ENCODE data around the gene ERFE. TPM values are rescaled to one million over a fixed set of nuclear protein-coding genes. Genes with fewer than 3 reads are reported as not detected.
A peak's percentile ranks its signal among the peaks of the same experiment; 100 is the strongest.

Gene ERFE
- total and polyA plus RNA-seq, 2 donors (not counting 1 experiment from before 2014, with no cell fraction given), result 0.17 TPM; not detected in 1

GRCh38 chr2:238160206-238161129, 1.7 kb downstream of the ERFE start:
- intact Hi-C loops (cut with micrococcal nuclease), result loop anchor here (1.0 kb wide), 1 partner anchor 103 kb away; no protein-coding TSS in a partner anchor
- Mint-ChIP-seq H3K9me3 (ENCODE audit: insufficient read depth) (no peaks in the 10 kb centered on the region), H3K4me1 (peaks cover 15% of the 10 kb centered on the region), H3K27ac (no peak overlapping the region), H3K27me3 (peaks cover 21% of the 10 kb centered on the region), H3K4me3 (peak overlapping the region; percentile 49)
- ATAC-seq (ENCODE audit: low read depth) (no peak), DNase-seq (peak; percentile 47)
- Histone ChIP-seq H2AFZ (ENCODE audit: insufficient read depth, low read depth, low read length, poor library complexity, severe bottlenecking) (no peak overlapping the region), H3K4me2 (replicated peaks; ENCODE audit: low read depth, low read length, poor library complexity, severe bottlenecking) (peak overlapping the region; percentile 81), H3K27ac (ENCODE audit: low read length in 2 of 2) (no peak overlapping the region), H3K27me3 (replicated peaks in 1 of 4; ENCODE audit: control extremely low read depth in 1 of 4, control insufficient read depth in 3 of 4, insufficient read depth in 4 of 4, low read length in 3 of 4) (peaks cover 0 to 35% (median 8%) of the 10 kb centered on the region in 4 experiments), H3K4me1 (ENCODE audit: control insufficient read depth in 2 of 2, insufficient read depth in 2 of 2, low read length in 2 of 2) (peaks cover 16 to 19% of the 10 kb centered on the region in 2 donors), H4K20me1 (ENCODE audit: control insufficient read depth, insufficient read depth, low read length, poor library complexity, severe bottlenecking) (no peaks in the 10 kb centered on the region), H3K36me3 (replicated peaks in 1 of 2; ENCODE audit: control extremely low read depth in 1 of 2, control insufficient read depth in 1 of 2, extremely low read depth in 1 of 2, insufficient read depth in 2 of 2, low read length in 1 of 2) (no peaks in the 10 kb centered on the region), H3K9me3 (ENCODE audit: control extremely low read depth in 1 of 3, control insufficient read depth in 2 of 3, insufficient read depth in 1 of 3, low read length in 2 of 3) (peaks cover 0 to 17% (median 0%) of the 10 kb centered on the region in 3 donors), H3K4me3 (ENCODE audit: control extremely low read depth in 1 of 5, extremely low read depth in 1 of 5, insufficient read depth in 1 of 5, low read depth in 2 of 5, low read length in 4 of 5) (no peak overlapping the region), H3K9ac (ENCODE audit: low read length) (no peak overlapping the region), H3K79me2 (ENCODE audit: control insufficient read depth, insufficient read depth, low read length) (no peaks in the 10 kb centered on the region)
- POLR2A ChIA-PET, result interaction anchor here (0.6 to 0.7 kb wide), 2 partner anchors 9 to 14 kb away, joined by 4 to 5 read pairs; no protein-coding TSS in a partner anchor
- WGBS (ENCODE audit: insufficient coverage), result 45% methylated on average over 22 of the region's 23 CpGs
- CTCF ChIA-PET, result interaction anchor here (0.7 to 2.9 kb wide), 6 partner anchors 9 to 302 kb away, joined by 3 to 22 read pairs (median 4); no protein-coding TSS in a partner anchor
- no peak for TF ChIP-seq EZH2 (IDR thresholded peaks at IDR 0.05; ENCODE audit: borderline replicate concordance, insufficient read depth, low read depth, low read length, poor library complexity, severe bottlenecking)
- TF ChIP-seq, protein P1, sequence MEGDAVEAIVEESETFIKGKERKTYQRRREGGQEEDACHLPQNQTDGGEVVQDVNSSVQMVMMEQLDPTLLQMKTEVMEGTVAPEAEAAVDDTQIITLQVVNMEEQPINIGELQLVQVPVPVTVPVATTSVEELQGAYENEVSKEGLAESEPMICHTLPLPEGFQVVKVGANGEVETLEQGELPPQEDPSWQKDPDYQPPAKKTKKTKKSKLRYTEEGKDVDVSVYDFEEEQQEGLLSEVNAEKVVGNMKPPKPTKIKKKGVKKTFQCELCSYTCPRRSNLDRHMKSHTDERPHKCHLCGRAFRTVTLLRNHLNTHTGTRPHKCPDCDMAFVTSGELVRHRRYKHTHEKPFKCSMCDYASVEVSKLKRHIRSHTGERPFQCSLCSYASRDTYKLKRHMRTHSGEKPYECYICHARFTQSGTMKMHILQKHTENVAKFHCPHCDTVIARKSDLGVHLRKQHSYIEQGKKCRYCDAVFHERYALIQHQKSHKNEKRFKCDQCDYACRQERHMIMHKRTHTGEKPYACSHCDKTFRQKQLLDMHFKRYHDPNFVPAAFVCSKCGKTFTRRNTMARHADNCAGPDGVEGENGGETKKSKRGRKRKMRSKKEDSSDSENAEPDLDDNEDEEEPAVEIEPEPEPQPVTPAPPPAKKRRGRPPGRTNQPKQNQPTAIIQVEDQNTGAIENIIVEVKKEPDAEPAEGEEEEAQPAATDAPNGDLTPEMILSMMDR (IDR thresholded peaks at IDR 0.05), result peak; percentile 22

Measured in B cell (primary cell).